WTC11 (cell line): ENCODE measurements around the gene ADGRL1. TPM values are rescaled to one million over a fixed set of nuclear protein-coding genes. Genes with fewer than 3 reads are reported as not detected.

Experiments
- AFF4 ChIP-seq: sonication (generic); formaldehyde crosslinking; IDR thresholded peaks from 2 replicates; pipeline ENCODE4 v1.8.1; 2023; ENCODE audit warnings: mild to moderate bottlenecking, missing genetic modification reagents, borderline replicate concordance
- ARID4B ChIP-seq: sonication (generic); formaldehyde crosslinking; IDR thresholded peaks from 2 replicates; pipeline ENCODE4 v1.8.0; 2023; ENCODE audit warnings: missing genetic modification reagents, mild to moderate bottlenecking, borderline replicate concordance
- ATF3 ChIP-seq: sonication (generic); formaldehyde crosslinking; conservative IDR thresholded peaks from 2 replicates; pipeline ENCODE4 v1.8.1; 2022; ENCODE audit warnings: mild to moderate bottlenecking, missing genetic modification reagents
- CREB1 ChIP-seq: sonication (generic); formaldehyde crosslinking; IDR thresholded peaks from 2 replicates; pipeline ENCODE4 v1.8.0; 2023; ENCODE audit warnings: mild to moderate bottlenecking, missing genetic modification reagents
- E2F4 ChIP-seq: sonication (generic); formaldehyde crosslinking; IDR thresholded peaks from 2 replicates; pipeline ENCODE4 v1.8.1; 2022; ENCODE audit warnings: low read depth, mild to moderate bottlenecking, moderate library complexity, missing genetic modification reagents, borderline replicate concordance
- EMX1 ChIP-seq: fragments of 250-450 bp; sonication (Bioruptor Pico); IDR thresholded peaks from 2 replicates; pipeline ENCODE4 v1.8.0; 2021; ENCODE audit warnings: mild to moderate bottlenecking
- KAT7 ChIP-seq: sonication (generic); formaldehyde crosslinking; IDR thresholded peaks from 2 replicates; pipeline ENCODE4 v1.8.1; 2023; ENCODE audit warnings: missing genetic modification reagents, mild to moderate bottlenecking, borderline replicate concordance
- MYBL2 ChIP-seq: sonication (generic); formaldehyde crosslinking; IDR thresholded peaks from 2 replicates; pipeline ENCODE4 v1.8.1; 2023; ENCODE audit warnings: mild to moderate bottlenecking, moderate library complexity, missing genetic modification reagents
- NFE2L1 ChIP-seq: sonication (generic); formaldehyde crosslinking; IDR thresholded peaks from 2 replicates; pipeline ENCODE4 v1.8.1; 2023; ENCODE audit warnings: missing genetic modification reagents
- NR1H2 ChIP-seq: sonication (generic); formaldehyde crosslinking; IDR thresholded peaks from 2 replicates; pipeline ENCODE4 v1.9.0; 2021; ENCODE audit warnings: mild to moderate bottlenecking, moderate library complexity, missing genetic modification reagents
- OVOL2 ChIP-seq: fragments of 250-450 bp; sonication (Bioruptor Pico); IDR thresholded peaks from 2 replicates; pipeline ENCODE4 v1.9.0; 2021; ENCODE audit warnings: mild to moderate bottlenecking, borderline replicate concordance
- RORB ChIP-seq: fragments of 250-450 bp; sonication (Bioruptor Pico); IDR thresholded peaks from 2 replicates; pipeline ENCODE4 v1.9.0; 2021; ENCODE audit warnings: mild to moderate bottlenecking
- SOX15 ChIP-seq: fragments of 250-450 bp; sonication (Bioruptor Pico); IDR thresholded peaks from 2 replicates; pipeline ENCODE4 v1.9.0; 2021; ENCODE audit warnings: mild to moderate bottlenecking
- STAT6 ChIP-seq: sonication (generic); formaldehyde crosslinking; conservative IDR thresholded peaks from 2 replicates; pipeline ENCODE4 v1.8.1; 2023; ENCODE audit warnings: mild to moderate bottlenecking, low read depth, missing genetic modification reagents, moderate library complexity
- TEAD4 ChIP-seq: sonication (generic); formaldehyde crosslinking; IDR thresholded peaks from 2 replicates; pipeline ENCODE4 v1.8.0; 2022; ENCODE audit warnings: mild to moderate bottlenecking, missing genetic modification reagents
- TP53 ChIP-seq: sonication (generic); formaldehyde crosslinking; IDR thresholded peaks from 2 replicates; pipeline ENCODE4 v1.8.1; 2023; ENCODE audit warnings: mild to moderate bottlenecking, missing genetic modification reagents
- ZBTB21 ChIP-seq: sonication (generic); formaldehyde crosslinking; IDR thresholded peaks from 2 replicates; pipeline ENCODE4 v1.8.1; 2023; ENCODE audit warnings: mild to moderate bottlenecking, missing genetic modification reagents, borderline replicate concordance
- ZNF138 ChIP-seq: sonication (generic); formaldehyde crosslinking; conservative IDR thresholded peaks from 2 replicates; pipeline ENCODE4 v1.8.1; 2022; ENCODE audit warnings: mild to moderate bottlenecking, moderate library complexity, missing genetic modification reagents
- ZNF219 ChIP-seq: sonication (generic); formaldehyde crosslinking; IDR thresholded peaks from 2 replicates; pipeline ENCODE4 v1.8.0; 2023; ENCODE audit warnings: missing genetic modification reagents, mild to moderate bottlenecking, borderline replicate concordance
- ZNF396 ChIP-seq: fragments of 250-450 bp; sonication (Bioruptor Pico); IDR thresholded peaks from 2 replicates; pipeline ENCODE4 v1.8.0; 2021; ENCODE audit warnings: mild to moderate bottlenecking, moderate library complexity, borderline replicate concordance
- ZNF416 ChIP-seq: fragments of 250-450 bp; sonication (Bioruptor Pico); IDR thresholded peaks from 2 replicates; pipeline ENCODE4 v1.9.0; 2021; ENCODE audit warnings: mild to moderate bottlenecking, inconsistent platforms
- ZNF512 ChIP-seq: sonication (generic); formaldehyde crosslinking; IDR thresholded peaks from 2 replicates; pipeline ENCODE4 v1.8.1; 2022; ENCODE audit warnings: missing genetic modification reagents, borderline replicate concordance
- ZSCAN18 ChIP-seq: fragments of 250-450 bp; sonication (Bioruptor Pico); IDR thresholded peaks from 2 replicates; pipeline ENCODE4 v2.1.2; 2022; ENCODE audit warnings: mild to moderate bottlenecking, moderate library complexity
- total RNA-seq: library from RNA; stranded (reverse); gene quantifications from 3 replicates; pipeline ENCODE4 v1.2.3, GENCODE V29; 2021

The ADGRL1 gene
- total RNA-seq, 1 experiment from 2014 or later = 128 TPM

GRCh38 chr19:14136509-14137281 lies 69.3 kb downstream of the ADGRL1 start, which contains the start of gene ASF1B (continued):
- TF ChIP-seq EMX1 (CRISPR knock-in tag) (no peak), ZNF512 (CRISPR knock-in tag) (no peak), CREB1 (CRISPR knock-in tag) (no peak), STAT6 (CRISPR knock-in tag) (no peak), ATF3 (CRISPR knock-in tag) (no peak), ZBTB21 (CRISPR knock-in tag) (no peak), ZNF416 (no peak), ARID4B (CRISPR knock-in tag) (peak; percentile 55; the same call in 1 of the 2 replicates), RORB (CRISPR knock-in tag) (no peak), OVOL2 (CRISPR knock-in tag) (no peak), ZNF396 (CRISPR knock-in tag) (no peak), AFF4 (CRISPR knock-in tag) (no peak), MYBL2 (CRISPR knock-in tag) (peak; percentile 65; the same call in 1 of the 2 replicates), KAT7 (CRISPR knock-in tag) (no peak), SOX15 (CRISPR knock-in tag) (no peak), ZNF219 (CRISPR knock-in tag) (no peak), TEAD4 (CRISPR knock-in tag) (no peak), E2F4 (peak; percentile 95), ZSCAN18 (CRISPR knock-in tag) (no peak), ZNF138 (CRISPR knock-in tag) (no peak), NFE2L1 (CRISPR knock-in tag) (no peak), NR1H2 (CRISPR knock-in tag) (no peak), TP53 (CRISPR knock-in tag) (no peak)
